K562 (cell line): ENCODE measurements around the gene CYB5D1. TPM values are rescaled to one million over a fixed set of nuclear protein-coding genes. Genes with fewer than 3 reads are reported as not detected.

Source experiments
- ATAC-seq: fragments of 200-7000 bp; cut with Tn5 transposase; 3 replicates; pipeline ENCODE4 v1.9.1; 2020; ENCODE audit warnings: moderate library complexity
- BruUV-seq: library from RNA; stranded (reverse); fragments of 400-500 nt; replicated peaks from 2 replicates; lab custom pipeline; 2021; lab: Mats Ljungman, UMichigan
- CTCF ChIA-PET: fragments of 300-600 bp; formaldehyde crosslinking; extraction: SDS; loops from one replicate; lab custom pipeline; 2021; ENCODE audit warnings: low intra/inter-chr PET ratio; lab: Yijun Ruan, JAX
- POLR2A ChIA-PET: fragments of 300-600, 350-650 bp; sonication (Branson Sonifier 250); formaldehyde crosslinking; extraction: SDS; loops from one replicate; lab custom pipeline; 2021; ENCODE audit warnings: antibody characterized with exemption, inconsistent platforms; lab: Yijun Ruan, JAX
- DNase-seq, 4 experiments: peaks; one replicate each; pipeline versions ENCODE4 v3.0.0 to v3.0.0-alpha.2; 2011 to 2018; ENCODE audit warnings: low spot score in 3 of 4, mixed read lengths in 3 of 4; ENCODE audit errors: extremely low read depth in 1 of 4
- FAIRE-seq: peaks from 2 replicates; lab custom pipeline; 2011; peaks lifted over from hg19 to GRCh38; lab: Jason Lieb, UNC
- H2AFZ ChIP-seq: 2 replicates; pipeline ENCODE4 v1.6.0; 2011; ENCODE audit warnings: low read depth, low read length, control low read depth, inconsistent platforms
- H3K27ac ChIP-seq: fragments of 200-600 bp; 3 replicates; pipeline ENCODE4 v1.8.0; 2011; ENCODE audit warnings: low read depth, mild to moderate bottlenecking, control low read depth, inconsistent platforms, low read length, moderate library complexity, mixed read lengths; ENCODE audit errors: extremely low read depth
- H3K27me3 ChIP-seq, 2 experiments: fragments of 300-600 bp in 1 of 2; 2 replicates in 1 of 2; 3 replicates in 1 of 2; pipeline versions ENCODE4 v1.6.0 to v1.8.0; 2011; ENCODE audit warnings: inconsistent platforms in 2 of 2, low read length in 2 of 2, mild to moderate bottlenecking in 1 of 2, mixed read lengths in 1 of 2, moderate library complexity in 1 of 2; ENCODE audit not compliant: control insufficient read depth in 2 of 2, insufficient read depth in 2 of 2
- H3K36me3 ChIP-seq: fragments of 300-600 bp; 3 replicates; pipeline ENCODE4 v1.8.0; 2011; ENCODE audit warnings: mild to moderate bottlenecking, low read length, inconsistent platforms; ENCODE audit not compliant: control insufficient read depth, insufficient read depth
- H3K4me1 ChIP-seq, 2 experiments: fragments of 200-600 bp in 1 of 2; replicated peaks in 1 of 2; 2 replicates in 1 of 2; 3 replicates in 1 of 2; pipeline versions ENCODE4 v1.5.1 to v1.8.0; 2011; ENCODE audit warnings: inconsistent platforms in 2 of 2, low read length in 2 of 2, mild to moderate bottlenecking in 1 of 2, mixed read lengths in 1 of 2, moderate library complexity in 1 of 2; ENCODE audit not compliant: control insufficient read depth in 2 of 2, insufficient read depth in 2 of 2
- H3K4me2 ChIP-seq: 2 replicates; pipeline ENCODE4 v1.6.1; 2011; ENCODE audit warnings: low read length, control low read depth, inconsistent platforms, mixed read lengths; ENCODE audit not compliant: insufficient read depth
- H3K4me3 ChIP-seq: fragments of 200-600 bp; sonication (generic), shearing (Covaris generic); 2 replicates; pipeline ENCODE4 v1.5.1; 2016; ENCODE audit warnings: control low read depth, inconsistent platforms
- H3K79me2 ChIP-seq: fragments of 200-600 bp; 3 replicates; pipeline ENCODE4 v1.8.0; 2011; ENCODE audit warnings: low read length, inconsistent platforms; ENCODE audit not compliant: control insufficient read depth, insufficient read depth
- H3K9ac ChIP-seq, 2 experiments: 2 replicates each; pipeline versions ENCODE4 v1.6.0 to v1.6.1; 2011; ENCODE audit warnings: low read depth in 2 of 2, low read length in 2 of 2, control low read depth in 1 of 2, inconsistent platforms in 1 of 2, mild to moderate bottlenecking in 1 of 2, mixed read lengths in 1 of 2; ENCODE audit not compliant: insufficient read depth in 1 of 2
- H3K9me1 ChIP-seq: one replicate; pipeline ENCODE4 v1.6.0; 2011; ENCODE audit warnings: inconsistent platforms, mild to moderate bottlenecking, low read length, moderate library complexity; ENCODE audit not compliant: control insufficient read depth, insufficient read depth
- H3K9me3 ChIP-seq: replicated peaks from 2 replicates; pipeline ENCODE4 v1.5.1; 2011; ENCODE audit warnings: low read depth, low read length, inconsistent platforms; ENCODE audit not compliant: control insufficient read depth, insufficient read depth
- H4K20me1 ChIP-seq: replicated peaks from 2 replicates; pipeline ENCODE4 v1.6.1; 2011; ENCODE audit warnings: low read length, inconsistent platforms, mixed read lengths; ENCODE audit not compliant: control insufficient read depth, insufficient read depth
- CBX3 ChIP-seq, 2 experiments: IDR thresholded peaks; 1 replicate in 1 of 2; 2 replicates in 1 of 2; pipeline ENCODE4 v1.6.1; 2012; ENCODE audit warnings: inconsistent platforms in 2 of 2, low read length in 2 of 2, borderline replicate concordance in 1 of 2, control low read depth in 1 of 2
- CXXC5 ChIP-seq: fragments of 250-450 bp; sonication (Bioruptor Pico); IDR thresholded peaks from 2 replicates; pipeline ENCODE4 v1.8.0; 2022; ENCODE audit warnings: inconsistent platforms, mild to moderate bottlenecking, moderate library complexity
- NFIC ChIP-seq: fragments of 450-650 bp; IDR thresholded peaks from 2 replicates; pipeline ENCODE4 v1.6.1; 2017; ENCODE audit warnings: mild to moderate bottlenecking, inconsistent platforms
- NR1H2 ChIP-seq: sonication (generic); formaldehyde crosslinking; IDR thresholded peaks from 2 replicates; pipeline ENCODE4 v1.4.0; 2020; ENCODE audit warnings: mild to moderate bottlenecking, missing genetic modification reagents
- STAT5A ChIP-seq: IDR thresholded peaks from 2 replicates; pipeline ENCODE4 v1.6.1; 2012; ENCODE audit warnings: low read length, inconsistent platforms, borderline replicate concordance
- ZNF75A ChIP-seq: fragments of 450-650 bp; formaldehyde crosslinking; IDR thresholded peaks from 2 replicates; pipeline ENCODE4 v1.4.0; 2020; ENCODE audit warnings: mild to moderate bottlenecking
- WGBS: fragments of 100-300 bp; shearing (Covaris generic); methylation state at CpG from one replicate; pipeline ENCODE4 v1.1.6; 2016; ENCODE audit warnings: low coverage, mixed read lengths; ENCODE audit not compliant: insufficient coverage; ENCODE audit errors: missing lambda C conversion rate; 5-methylcytosine and 5-hydroxymethylcytosine counted together
- in situ Hi-C: fragments of 300-500 bp; cut with MboI; formaldehyde crosslinking; loops from 4 replicates; pipeline ENCODE4 v1.15.0; 2018; ENCODE audit warnings: inconsistent platforms, mixed read lengths
- intact Hi-C: fragments of 100-400 bp; cut with micrococcal nuclease; formaldehyde crosslinking; loops from 2 replicates; pipeline ENCODE4 v1.14.2; 2022
- polyA plus RNA-seq, 8 experiments: library from polyadenylated mRNA; depleted of rRNA in 4 of 8; stranded (reverse) in 5 of 8; unstranded in 3 of 8; fragments of >200 nt; fragmentation: Nextera tagmentation in 2 of 8; fragmentation: Illumina TruSeq in 1 of 8; extraction: Ambion mirVana in 2 of 8; extraction: Trizol in 1 of 8; gene quantifications; 2 replicates each; pipeline versions ENCODE4 v1.2.1 to v1.2.3, GENCODE V29; 2011 to 2014; ENCODE audit warnings: inconsistent platforms in 1 of 8, missing spikeins in 1 of 8
- total RNA-seq, 7 experiments: library from RNA; depleted of rRNA in 6 of 7; stranded (reverse); fragments of >200 nt in 6 of 7; fragmentation: Illumina TruSeq in 2 of 7; extraction: Trizol in 2 of 7; gene quantifications; 2 replicates each; pipeline versions ENCODE4 v1.2.1 to v1.2.3, GENCODE V29; 2011 to 2021; ENCODE audit warnings: low replicate concordance in 1 of 7
- TF ChIP-seq, protein P1 (sequence below): sonication (generic); formaldehyde crosslinking; IDR thresholded peaks from 2 replicates; pipeline ENCODE4 v1.8.1; 2023; ENCODE audit warnings: mild to moderate bottlenecking, missing genetic modification reagents
- TF ChIP-seq, protein P2 (sequence below): conservative IDR thresholded peaks from 2 replicates; pipeline ENCODE4 v1.6.1; 2011; ENCODE audit warnings: low read depth, mild to moderate bottlenecking, low read length; ENCODE audit not compliant: control insufficient read depth

The CYB5D1 gene
- total and polyA plus RNA-seq, 9 of the 15 experiments (the other 6 are each of a cell fraction or from before 2014, with no cell fraction given): 2.4 to 7.9 (median 5.7) TPM

DNA sequence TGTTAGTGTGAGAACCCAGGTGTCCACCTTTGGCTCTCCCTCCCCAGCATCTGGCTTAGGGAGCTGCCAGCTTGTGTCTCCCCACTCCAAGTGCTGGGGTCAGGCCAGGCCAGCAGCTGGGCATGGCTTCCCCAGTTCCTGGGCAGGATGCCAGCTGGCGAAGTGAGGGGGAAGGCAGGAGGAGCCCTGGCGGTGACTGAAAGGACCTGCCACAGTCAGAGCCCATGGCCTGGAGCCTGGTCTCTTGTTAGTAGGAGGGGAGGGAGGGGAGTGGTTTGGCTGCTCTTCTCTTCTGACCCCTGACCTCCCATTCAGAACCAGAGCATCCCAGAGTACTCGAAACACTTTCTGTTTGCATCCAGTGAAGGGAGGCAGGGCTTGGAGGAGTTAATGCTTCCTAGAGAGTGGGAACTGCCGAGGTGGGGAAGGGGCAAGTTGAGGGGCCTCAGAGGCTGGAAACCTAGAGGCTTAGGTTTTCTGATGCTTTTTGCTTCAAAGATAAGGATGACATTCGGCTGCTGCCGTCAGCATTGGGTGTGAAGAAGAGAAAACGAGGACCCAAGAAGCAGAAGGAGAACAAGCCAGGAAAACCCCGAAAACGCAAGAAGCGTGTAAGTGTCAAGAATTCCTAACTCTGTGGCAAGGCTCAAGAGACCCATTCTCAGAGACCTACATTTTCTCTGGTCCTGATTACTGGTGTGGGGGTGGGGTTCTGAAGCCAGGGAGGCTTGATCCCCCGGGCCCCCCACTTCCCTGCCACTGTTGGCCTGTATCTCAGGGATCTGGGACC is 31.6 kb downstream of the CYB5D1 start:
- Histone ChIP-seq H3K36me3 (peaks cover 27% of the 10 kb centered on the region; the same call in 1 of the 3 replicates), H3K9me1 (peaks cover 3% of the 10 kb centered on the region), H3K27me3 (no peaks in the 10 kb centered on the region), H3K27ac (no peak overlapping the region), H3K79me2 (peaks cover 39% of the 10 kb centered on the region), H2AFZ (no peak overlapping the region), H3K4me1 (peaks cover 17 to 31% of the 10 kb centered on the region in 2 experiments; a peak in 4 of 5 replicates), H3K9ac (peak overlapping the region in 1 of 2 experiments; percentile 74; a peak in 2 of 4 replicates), H4K20me1 (no peaks in the 10 kb centered on the region; the same call in 1 of the 2 replicates), H3K9me3 (no peaks in the 10 kb centered on the region), H3K4me2 (no peak overlapping the region), H3K4me3 (no peak overlapping the region)
- in situ Hi-C loops: no loop called here
- ATAC-seq (no peak), FAIRE-seq (no peak), DNase-seq (peak in 2 of 4 experiments; percentile 10 to 16)
- WGBS: 70% methylated on average over 5 of the region's 11 CpGs
- BruUV-seq: no TSS peak
- intact Hi-C loops: no loop called here
- no peak for TF ChIP-seq STAT5A
- peak; percentile 67 for TF ChIP-seq NFIC
- ChIA-PET POLR2A (no interaction called here), CTCF (no interaction called here)

DNA sequence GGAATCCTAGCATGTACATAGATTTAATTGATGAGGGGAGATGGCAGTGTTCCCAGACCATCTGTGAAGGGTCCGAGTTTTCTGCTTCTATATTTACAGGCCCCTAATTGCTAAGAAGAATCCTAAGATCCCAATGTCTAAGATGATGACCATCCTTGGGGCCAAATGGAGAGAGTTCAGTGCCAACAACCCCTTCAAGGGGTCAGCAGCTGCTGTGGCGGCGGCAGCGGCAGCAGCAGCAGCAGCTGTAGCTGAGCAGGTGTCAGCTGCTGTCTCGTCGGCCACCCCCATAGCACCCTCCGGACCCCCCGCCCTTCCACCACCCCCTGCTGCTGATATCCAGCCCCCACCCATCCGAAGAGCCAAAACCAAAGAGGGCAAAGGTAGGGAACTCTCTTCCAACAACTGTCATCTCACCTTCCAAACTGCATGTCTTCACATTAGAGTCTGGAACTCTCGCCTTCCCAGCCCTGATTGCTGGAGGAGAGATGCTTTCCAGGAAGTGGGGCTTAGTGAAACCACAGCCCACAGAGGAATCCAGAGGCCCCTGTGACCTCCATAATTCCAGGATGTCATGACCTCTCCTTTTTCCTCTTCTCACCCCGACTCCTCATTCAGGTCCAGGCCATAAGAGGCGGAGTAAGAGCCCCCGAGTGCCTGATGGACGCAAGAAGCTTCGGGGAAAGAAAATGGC is 35.5 kb downstream of the CYB5D1 start:
- Histone ChIP-seq H3K9ac (no peak overlapping the region), H2AFZ (no peak overlapping the region), H3K36me3 (peaks cover 51% of the 10 kb centered on the region), H3K4me3 (no peak overlapping the region), H3K4me2 (no peak overlapping the region), H3K9me1 (no peaks in the 10 kb centered on the region), H3K27ac (no peak overlapping the region), H3K9me3 (no peaks in the 10 kb centered on the region), H4K20me1 (no peaks in the 10 kb centered on the region; the same call in 1 of the 2 replicates), H3K4me1 (peaks cover 8 to 11% of the 10 kb centered on the region in 2 experiments; a peak in 4 of 5 replicates), H3K27me3 (no peaks in the 10 kb centered on the region), H3K79me2 (peaks cover 12% of the 10 kb centered on the region)
- ATAC-seq (no peak), FAIRE-seq (no peak), DNase-seq (no peak)
- TF ChIP-seq, protein P1, sequence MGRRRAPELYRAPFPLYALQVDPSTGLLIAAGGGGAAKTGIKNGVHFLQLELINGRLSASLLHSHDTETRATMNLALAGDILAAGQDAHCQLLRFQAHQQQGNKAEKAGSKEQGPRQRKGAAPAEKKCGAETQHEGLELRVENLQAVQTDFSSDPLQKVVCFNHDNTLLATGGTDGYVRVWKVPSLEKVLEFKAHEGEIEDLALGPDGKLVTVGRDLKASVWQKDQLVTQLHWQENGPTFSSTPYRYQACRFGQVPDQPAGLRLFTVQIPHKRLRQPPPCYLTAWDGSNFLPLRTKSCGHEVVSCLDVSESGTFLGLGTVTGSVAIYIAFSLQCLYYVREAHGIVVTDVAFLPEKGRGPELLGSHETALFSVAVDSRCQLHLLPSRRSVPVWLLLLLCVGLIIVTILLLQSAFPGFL: no peak
- TF ChIP-seq CBX3 (IDR thresholded peaks at IDR 0.05; ENCODE audit: borderline replicate concordance in 1 of 2, low read length in 2 of 2) (no peak), ZNF75A (CRISPR knock-in tag) (no peak), NR1H2 (CRISPR knock-in tag) (no peak), CXXC5 (CRISPR knock-in tag) (no peak)
- TF ChIP-seq, protein P2, sequence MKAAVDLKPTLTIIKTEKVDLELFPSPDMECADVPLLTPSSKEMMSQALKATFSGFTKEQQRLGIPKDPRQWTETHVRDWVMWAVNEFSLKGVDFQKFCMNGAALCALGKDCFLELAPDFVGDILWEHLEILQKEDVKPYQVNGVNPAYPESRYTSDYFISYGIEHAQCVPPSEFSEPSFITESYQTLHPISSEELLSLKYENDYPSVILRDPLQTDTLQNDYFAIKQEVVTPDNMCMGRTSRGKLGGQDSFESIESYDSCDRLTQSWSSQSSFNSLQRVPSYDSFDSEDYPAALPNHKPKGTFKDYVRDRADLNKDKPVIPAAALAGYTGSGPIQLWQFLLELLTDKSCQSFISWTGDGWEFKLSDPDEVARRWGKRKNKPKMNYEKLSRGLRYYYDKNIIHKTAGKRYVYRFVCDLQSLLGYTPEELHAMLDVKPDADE: no peak
- 84% methylated on average over 6 of the region's 15 CpGs for WGBS
- CTCF ChIA-PET: interaction anchor here (1.2 kb wide), 1 partner anchor 31 kb away, joined by 3 read pairs; no protein-coding TSS in a partner anchor
- BruUV-seq: no TSS peak
- POLR2A ChIA-PET: interaction anchor here (0.7 kb wide), 1 partner anchor 850 kb away, joined by 4 read pairs; no protein-coding TSS in a partner anchor
- in situ Hi-C loops: no loop called here
- intact Hi-C loops: loop anchor here (10.0 kb wide), 1 partner anchor 59 kb away; the partner anchor contains the start of gene KDM6B
